HepG2 (cell line): ENCODE data around the gene LRRC74B. TPM values are rescaled to one million over a fixed set of nuclear protein-coding genes. Genes with fewer than 3 reads are reported as not detected.

Experiments used
- ATAC-seq: fragments of 200-7000 bp; cut with Tn5 transposase; 3 replicates; pipeline ENCODE4 v1.9.1; 2020; ENCODE audit warnings: mild to moderate bottlenecking, moderate library complexity
- BruUV-seq: library from RNA; stranded (reverse); fragments of 400-500 nt; replicated peaks from 2 replicates; lab custom pipeline; 2021; lab: Mats Ljungman, UMichigan
- CTCF ChIA-PET: fragments of 300-600 bp; formaldehyde crosslinking; extraction: SDS; loops from one replicate; lab custom pipeline; 2021; ENCODE audit warnings: low total read pairs, inconsistent platforms, low intra/inter-chr PET ratio; lab: Yijun Ruan, JAX
- POLR2A ChIA-PET: fragments of 350-600 bp; sonication (Branson Sonifier 250); formaldehyde crosslinking; loops from one replicate; lab custom pipeline; 2020; ENCODE audit warnings: antibody characterized with exemption, inconsistent platforms; lab: Yijun Ruan, JAX
- DNase-seq: peaks from one replicate; pipeline ENCODE4 v3.0.0-alpha.2; 2015; ENCODE audit warnings: low spot score
- FAIRE-seq: peaks from 3 replicates; lab custom pipeline; 2011; peaks lifted over from hg19 to GRCh38; lab: Jason Lieb, UNC
- H2AFZ ChIP-seq: one replicate; pipeline ENCODE4 v1.6.1; 2011; ENCODE audit warnings: low read length, inconsistent platforms
- H3K27ac ChIP-seq: fragments of 300-600 bp; 3 replicates; pipeline ENCODE4 v1.8.0; 2011; ENCODE audit warnings: mixed run types, mild to moderate bottlenecking, mixed read lengths, low read length, inconsistent platforms; ENCODE audit not compliant: insufficient read depth; ENCODE audit errors: extremely low read length
- H3K27me3 ChIP-seq, 2 experiments: fragments of 200-600 bp in 1 of 2; 2 replicates in 1 of 2; 3 replicates in 1 of 2; pipeline versions ENCODE4 v1.6.0 to v1.8.0; 2011; ENCODE audit warnings: low read length in 2 of 2, mild to moderate bottlenecking in 2 of 2, moderate library complexity in 2 of 2, inconsistent platforms in 1 of 2; ENCODE audit not compliant: insufficient read depth in 2 of 2, control insufficient read depth in 1 of 2
- H3K36me3 ChIP-seq, 2 experiments: fragments of 200-600 bp in 1 of 2; replicated peaks in 1 of 2; 2 replicates in 1 of 2; 3 replicates in 1 of 2; pipeline versions ENCODE4 v1.5.1 to v1.8.0; 2011; ENCODE audit warnings: low read length in 2 of 2, inconsistent platforms in 1 of 2; ENCODE audit not compliant: insufficient read depth in 2 of 2, control insufficient read depth in 1 of 2
- H3K4me1 ChIP-seq: 2 replicates; pipeline ENCODE4 v1.5.1; 2012; ENCODE audit warnings: low read length, inconsistent platforms; ENCODE audit not compliant: insufficient read depth
- H3K4me2 ChIP-seq: 2 replicates; pipeline ENCODE4 v1.6.0; 2011; ENCODE audit warnings: low read depth, low read length, inconsistent platforms
- H3K4me3 ChIP-seq, 3 experiments: fragments of 200-600 bp in 1 of 3; sonication (generic), shearing (Covaris generic) in 1 of 3; replicated peaks in 1 of 3; 2 replicates each; pipeline ENCODE4 v1.5.1; 2011 to 2016; ENCODE audit warnings: low read length in 3 of 3, inconsistent platforms in 2 of 3, low read depth in 2 of 3, mild to moderate bottlenecking in 2 of 3, control low read depth in 1 of 3, mixed read lengths in 1 of 3; ENCODE audit not compliant: insufficient read depth in 1 of 3
- H3K79me2 ChIP-seq: one replicate; pipeline ENCODE4 v1.6.1; 2011; ENCODE audit warnings: low read length, inconsistent platforms; ENCODE audit not compliant: insufficient read depth
- H3K9ac ChIP-seq: 2 replicates; pipeline ENCODE4 v1.6.0; 2011; ENCODE audit warnings: mild to moderate bottlenecking, low read depth, low read length, inconsistent platforms; ENCODE audit not compliant: insufficient read depth
- H3K9me3 ChIP-seq: 2 replicates; pipeline ENCODE4 v1.5.1; 2012; ENCODE audit warnings: mild to moderate bottlenecking, low read length
- H4K20me1 ChIP-seq: 2 replicates; pipeline ENCODE4 v1.6.0; 2011; ENCODE audit warnings: inconsistent platforms, mild to moderate bottlenecking, low read length, moderate library complexity; ENCODE audit not compliant: insufficient read depth
- CBFB ChIP-seq: sonication (generic); formaldehyde crosslinking; IDR thresholded peaks from 2 replicates; pipeline ENCODE4 v1.4.0; 2020; ENCODE audit warnings: missing genetic modification reagents
- CCDC6 ChIP-seq: sonication (generic); formaldehyde crosslinking; IDR thresholded peaks from 2 replicates; pipeline ENCODE4 v1.8.1; 2022; ENCODE audit warnings: mild to moderate bottlenecking, missing genetic modification reagents, moderate library complexity
- POLR2A ChIP-seq, 2 experiments: IDR thresholded peaks; 2 replicates each; pipeline ENCODE4 v1.6.1; 2011; ENCODE audit warnings: low read depth in 2 of 2, low read length in 2 of 2, mild to moderate bottlenecking in 1 of 2, moderate library complexity in 1 of 2; ENCODE audit not compliant: insufficient read depth in 1 of 2
- PRMT3 ChIP-seq: sonication (generic); formaldehyde crosslinking; IDR thresholded peaks from 2 replicates; pipeline ENCODE4 v1.8.1; 2022; ENCODE audit warnings: low read depth, mild to moderate bottlenecking, moderate library complexity, missing genetic modification reagents, borderline replicate concordance
- RAD51 ChIP-seq: fragments of 450-650 bp; IDR thresholded peaks from 2 replicates; pipeline ENCODE4 v1.6.1; 2016; ENCODE audit warnings: borderline replicate concordance
- RORA ChIP-seq: sonication (generic); formaldehyde crosslinking; IDR thresholded peaks from 2 replicates; pipeline ENCODE4 v1.5.0; 2020; ENCODE audit warnings: mild to moderate bottlenecking, missing genetic modification reagents, moderate library complexity
- SMAD3 ChIP-seq: sonication (generic); formaldehyde crosslinking; IDR thresholded peaks from 2 replicates; pipeline ENCODE4 v1.4.0; 2020; ENCODE audit warnings: missing genetic modification reagents
- ZNF234 ChIP-seq: sonication (generic); formaldehyde crosslinking; conservative IDR thresholded peaks from 2 replicates; pipeline ENCODE4 v1.5.1; 2020; ENCODE audit warnings: mild to moderate bottlenecking, missing genetic modification reagents
- ZNF253 ChIP-seq: sonication (generic); formaldehyde crosslinking; IDR thresholded peaks from 2 replicates; pipeline ENCODE4 v1.8.0; 2022; ENCODE audit warnings: mild to moderate bottlenecking, missing genetic modification reagents, borderline replicate concordance
- ZNF468 ChIP-seq: sonication (generic); formaldehyde crosslinking; IDR thresholded peaks from 2 replicates; pipeline ENCODE4 v1.8.0; 2022; ENCODE audit warnings: mild to moderate bottlenecking, moderate library complexity, missing genetic modification reagents
- ZNF569 ChIP-seq: sonication (generic); formaldehyde crosslinking; IDR thresholded peaks from 2 replicates; pipeline ENCODE4 v1.5.0; 2020; ENCODE audit warnings: mild to moderate bottlenecking, missing genetic modification reagents, moderate library complexity, borderline replicate concordance
- ZNF773 ChIP-seq: sonication (generic); formaldehyde crosslinking; IDR thresholded peaks from 2 replicates; pipeline ENCODE4 v1.4.0; 2020; ENCODE audit warnings: missing genetic modification reagents, borderline replicate concordance
- WGBS: methylation state at CpG from one replicate; pipeline ENCODE4 v1.1.6; 2017; ENCODE audit warnings: low lambda C conversion rate; 5-methylcytosine and 5-hydroxymethylcytosine counted together
- in situ Hi-C: cut with HindIII; loops from 2 replicates; pipeline ENCODE4 v1.10.0; 2017; ENCODE audit warnings: low pct_unique_long_range_greater_than_20kb; ENCODE audit not compliant: extremely low pct_ligation_motif_present
- intact Hi-C: fragments of 100-400 bp; cut with micrococcal nuclease; formaldehyde crosslinking; loops from one replicate; pipeline ENCODE4 v1.10.0; 2022; ENCODE audit not compliant: unreplicated experiment
- polyA plus RNA-seq, 8 experiments: library from polyadenylated mRNA; depleted of rRNA in 3 of 8; stranded (reverse) in 7 of 8; unstranded in 1 of 8; fragments of >200 nt; fragmentation: Illumina TruSeq in 4 of 8; extraction: Trizol in 4 of 8; gene quantifications; 2 replicates each; pipeline versions ENCODE4 v1.2.1 to v1.2.3, GENCODE V29; 2011 to 2016; ENCODE audit warnings: low read depth in 4 of 8, missing spikeins in 1 of 8, mixed read lengths in 1 of 8; ENCODE audit not compliant: insufficient read depth in 1 of 8
- total RNA-seq, 5 experiments: library from RNA; depleted of rRNA; stranded (reverse); fragments of >200 nt; fragmentation: Illumina TruSeq; extraction: Trizol; gene quantifications; 2 replicates each; pipeline ENCODE4 v1.2.3, GENCODE V29; 2016; ENCODE audit warnings: low read depth in 1 of 5
- TF ChIP-seq, protein P1 (sequence below): IDR thresholded peaks from 2 replicates; pipeline ENCODE4 v1.6.1; 2016; ENCODE audit warnings: mild to moderate bottlenecking, missing biosample characterization, missing genetic modification reagents
- TF ChIP-seq, protein P2 (sequence below): sonication (generic); formaldehyde crosslinking; IDR thresholded peaks from 2 replicates; pipeline ENCODE4 v1.4.0; 2020; ENCODE audit warnings: missing genetic modification reagents

The LRRC74B gene
- total and polyA plus RNA-seq, 2 of the 13 experiments (the other 11 are each of a cell fraction or from before 2014, with no cell fraction given): not detected

DNA sequence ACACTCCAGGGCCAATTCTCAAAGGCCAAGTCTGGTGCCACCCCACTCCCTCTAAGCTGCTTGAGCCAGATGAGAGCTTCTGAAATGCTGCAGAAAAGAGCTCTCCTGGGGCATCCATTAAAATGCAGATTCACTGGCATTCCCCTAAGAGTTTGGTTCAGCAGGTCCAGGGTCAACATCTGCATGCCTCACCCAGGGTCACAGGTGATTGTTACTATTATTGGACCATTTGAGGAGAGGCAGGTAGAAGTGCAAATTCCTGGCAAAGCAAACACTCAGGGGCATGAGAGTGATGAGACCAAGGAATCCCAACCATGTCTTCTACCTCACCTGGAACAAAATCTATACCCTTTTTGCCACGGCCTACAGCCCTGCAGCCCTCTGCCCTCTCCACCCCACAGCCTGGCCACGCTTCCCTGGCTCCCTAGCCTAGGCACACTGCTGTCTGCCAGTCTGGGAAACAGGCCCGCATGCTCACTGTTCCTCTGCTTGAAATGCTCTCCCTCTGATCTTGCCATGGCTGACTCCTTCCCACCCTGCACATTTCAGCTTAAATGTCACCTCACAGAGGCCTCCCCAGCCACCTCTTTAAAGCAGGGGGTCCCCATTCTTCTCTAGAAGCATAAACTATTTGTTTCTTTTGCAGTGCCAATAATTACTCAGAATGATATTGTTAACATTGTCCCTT lies 35.2 kb upstream of the LRRC74B start:
- peaks cover 27% of the 10 kb centered on the region for H3K4me1 ChIP-seq
- TF ChIP-seq, protein P1, sequence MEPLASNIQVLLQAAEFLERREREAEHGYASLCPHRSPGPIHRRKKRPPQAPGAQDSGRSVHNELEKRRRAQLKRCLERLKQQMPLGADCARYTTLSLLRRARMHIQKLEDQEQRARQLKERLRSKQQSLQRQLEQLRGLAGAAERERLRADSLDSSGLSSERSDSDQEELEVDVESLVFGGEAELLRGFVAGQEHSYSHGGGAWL (CRISPR knock-in tag): no peak
- no peak for TF ChIP-seq ZNF773 (CRISPR knock-in tag)
- TF ChIP-seq PRMT3 (CRISPR knock-in tag): no peak
- no peak for TF ChIP-seq ZNF253 (CRISPR knock-in tag)
- no peak for TF ChIP-seq RAD51
- TF ChIP-seq ZNF569 (CRISPR knock-in tag): no peak
- no peak for TF ChIP-seq RORA (CRISPR knock-in tag)
- no peak for TF ChIP-seq SMAD3 (CRISPR knock-in tag)
- no peak for TF ChIP-seq CCDC6 (CRISPR knock-in tag)
- no peak for TF ChIP-seq ZNF234
- TF ChIP-seq CBFB (CRISPR knock-in tag): no peak
- no peak for TF ChIP-seq POLR2A (IDR thresholded peaks at IDR 0.05; ENCODE audit: insufficient read depth in 1 of 2, low read depth in 2 of 2, low read length in 2 of 2)
- TF ChIP-seq ZNF468 (CRISPR knock-in tag): no peak
- TF ChIP-seq, protein P2, sequence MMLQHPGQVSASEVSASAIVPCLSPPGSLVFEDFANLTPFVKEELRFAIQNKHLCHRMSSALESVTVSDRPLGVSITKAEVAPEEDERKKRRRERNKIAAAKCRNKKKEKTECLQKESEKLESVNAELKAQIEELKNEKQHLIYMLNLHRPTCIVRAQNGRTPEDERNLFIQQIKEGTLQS (CRISPR knock-in tag): no peak
- TF ChIP-seq, all 625 proteins: peak for 0
- DNase-seq: no peak
- in situ Hi-C loops (no loop called here), intact Hi-C loops (no loop called here)
- Histone ChIP-seq H3K27me3 (no peaks in the 10 kb centered on the region; a peak in 1 of 5 replicates), H3K9ac (no peak overlapping the region), H2AFZ (no peak overlapping the region), H3K36me3 (no peaks in the 10 kb centered on the region), H3K9me3 (no peaks in the 10 kb centered on the region), H3K4me3 (no peak overlapping the region), H3K4me2 (no peak overlapping the region), H3K27ac (no peak overlapping the region), H3K79me2 (no peaks in the 10 kb centered on the region), H4K20me1 (no peaks in the 10 kb centered on the region)
- ATAC-seq: no peak
- 86% methylated on average over 1 of the region's 3 CpGs for WGBS
- ChIA-PET POLR2A (no interaction called here), CTCF (no interaction called here)
- no peak for FAIRE-seq
- BruUV-seq: no TSS peak
